ENCODE results near the gene COL8A1. TPM values are rescaled to one million over a fixed set of nuclear protein-coding genes. Genes with fewer than 3 reads are reported as not detected.

COL8A1 gene
- polyA plus RNA-seq, 3 donors: not detected

GRCh38 chr3:99713440-99713839, 75.0 kb downstream of the COL8A1 start:
- Mint-ChIP-seq H3K27ac (no peak overlapping the region), H3K4me1 (no peaks in the 10 kb centered on the region), H3K36me3 (no peaks in the 10 kb centered on the region), H3K9me3 (peaks cover 0 to 2% (median 0%) of the 10 kb centered on the region in 7 donors), H3K27me3 (ENCODE audit: low read depth in 3 of 3) (no peaks in the 10 kb centered on the region), H3K4me3 (no peak overlapping the region)
- Histone ChIP-seq H3K27me3 (ENCODE audit: control insufficient read depth in 2 of 2, insufficient read depth in 2 of 2, low read length in 2 of 2) (no peaks in the 10 kb centered on the region), H3K9me3 (replicated peaks in 1 of 2; ENCODE audit: control insufficient read depth in 1 of 2, insufficient read depth in 1 of 2, low read length in 2 of 2) (no peaks in the 10 kb centered on the region), H2AFZ (ENCODE audit: insufficient read depth, low read depth, low read length, poor library complexity, severe bottlenecking) (no peak overlapping the region), H3K4me3 (replicated peaks in 1 of 3; ENCODE audit: low read depth in 2 of 3, low read length in 3 of 3) (no peak overlapping the region), H3K27ac (ENCODE audit: low read depth in 1 of 2, low read length in 2 of 2) (no peak overlapping the region), H3K79me2 (ENCODE audit: insufficient read depth, low read length) (no peaks in the 10 kb centered on the region), H3K9ac (ENCODE audit: insufficient read depth, low read length, poor library complexity, severe bottlenecking) (no peak overlapping the region), H3K36me3 (replicated peaks in 1 of 2; ENCODE audit: control insufficient read depth in 1 of 2, insufficient read depth in 2 of 2, low read length in 2 of 2) (no peaks in the 10 kb centered on the region), H3K4me2 (replicated peaks; ENCODE audit: extremely low read depth, low read length, poor library complexity, severe bottlenecking) (no peak overlapping the region), H4K20me1 (ENCODE audit: insufficient read depth, low read length) (no peaks in the 10 kb centered on the region), H3K4me1 (ENCODE audit: control insufficient read depth in 1 of 2, insufficient read depth in 2 of 2, low read length in 2 of 2) (no peaks in the 10 kb centered on the region)
- intact Hi-C loops (cut with micrococcal nuclease): no loop called here
- 100% methylated on average over 2 of the region's 5 CpGs for WGBS (ENCODE audit: insufficient coverage)
- TF ChIP-seq CTCF (IDR thresholded peaks at IDR 0.05): no peak
- DNase-seq: no peak

- Histone ChIP-seq H2AFZ (ENCODE audit: insufficient read depth, low read depth, low read length, poor library complexity, severe bottlenecking) (no peak overlapping the region), H3K27me3 (ENCODE audit: control insufficient read depth in 2 of 2, insufficient read depth in 2 of 2, low read length in 2 of 2) (no peaks in the 10 kb centered on the region), H3K79me2 (ENCODE audit: insufficient read depth, low read length) (no peaks in the 10 kb centered on the region), H3K9ac (ENCODE audit: insufficient read depth, low read length, poor library complexity, severe bottlenecking) (no peak overlapping the region), H3K9me3 (replicated peaks in 1 of 2; ENCODE audit: control insufficient read depth in 1 of 2, insufficient read depth in 1 of 2, low read length in 2 of 2) (no peaks in the 10 kb centered on the region), H3K4me1 (ENCODE audit: control insufficient read depth in 1 of 2, insufficient read depth in 2 of 2, low read length in 2 of 2) (no peaks in the 10 kb centered on the region), H3K4me3 (replicated peaks in 1 of 3; ENCODE audit: low read depth in 2 of 3, low read length in 3 of 3) (no peak overlapping the region), H3K4me2 (replicated peaks; ENCODE audit: extremely low read depth, low read length, poor library complexity, severe bottlenecking) (no peak overlapping the region), H3K27ac (ENCODE audit: low read depth in 1 of 2, low read length in 2 of 2) (no peak overlapping the region), H4K20me1 (ENCODE audit: insufficient read depth, low read length) (no peaks in the 10 kb centered on the region), H3K36me3 (replicated peaks in 1 of 2; ENCODE audit: control insufficient read depth in 1 of 2, insufficient read depth in 2 of 2, low read length in 2 of 2) (no peaks in the 10 kb centered on the region)
- H3K4me3 Mint-ChIP-seq: no peak overlapping the region
- DNase-seq: no peak
- intact Hi-C loops (cut with micrococcal nuclease): no loop called here
- TF ChIP-seq CTCF (IDR thresholded peaks at IDR 0.05): no peak
- H3K27ac Mint-ChIP-seq: no peak overlapping the region
- WGBS (ENCODE audit: insufficient coverage): 80% methylated on average over 1 of the region's 1 CpG
- H3K9me3 Mint-ChIP-seq: peaks cover 0 to 2% (median 0%) of the 10 kb centered on the region in 7 donors
- no peaks in the 10 kb centered on the region for H3K4me1 Mint-ChIP-seq
- H3K36me3 Mint-ChIP-seq: no peaks in the 10 kb centered on the region
- no peaks in the 10 kb centered on the region for H3K27me3 Mint-ChIP-seq (ENCODE audit: low read depth in 3 of 3)
Observed at GRCh38 chr3:99714146-99714545, 75.8 kb downstream of the COL8A1 start.
